HCT116 (cell line): Measurements from ENCODE around the gene CAPN10. TPM values are rescaled to one million over a fixed set of nuclear protein-coding genes. Genes with fewer than 3 reads are reported as not detected.

Experiments used
- ATAC-seq: fragments of 200-7000 bp; cut with Tn5 transposase; 2 replicates; pipeline ENCODE4 v1.9.1; 2020; ENCODE audit warnings: mild to moderate bottlenecking, moderate library complexity
- BruUV-seq: library from RNA; stranded (reverse); fragments of 400-500 nt; replicated peaks from 2 replicates; lab custom pipeline; 2021; lab: Mats Ljungman, UMichigan
- CTCF ChIA-PET: fragments of 300-600 bp; sonication (Branson Sonifier 250); formaldehyde crosslinking; loops from one replicate; lab custom pipeline; 2021; ENCODE audit warnings: antibody characterized with exemption; lab: Charles Lee
- POLR2A ChIA-PET: fragments of 300-600, 350-600 bp; sonication (Branson Sonifier 250); formaldehyde crosslinking; loops from one replicate; lab custom pipeline; 2021; ENCODE audit warnings: antibody characterized with exemption; lab: Charles Lee
- RAD21 ChIA-PET, 2 experiments: fragments of 300-600 bp; sonication (Branson Sonifier 250); formaldehyde crosslinking; loops; one replicate each; lab custom pipeline; 2023; ENCODE audit warnings: low total read pairs in 2 of 2; ENCODE audit not compliant: uncharacterized antibody in 2 of 2, unreplicated experiment in 2 of 2, low non-redundant PET in 1 of 2; lab: Charles Lee
- DNase-seq: peaks from one replicate; pipeline ENCODE4 v3.0.0-alpha.2; 2010; ENCODE audit warnings: low read depth, low spot score
- H2AFZ ChIP-seq: fragments of 200-600 bp; shearing (Covaris generic), sonication (generic); 2 replicates; pipeline ENCODE4 v1.6.1; 2017; ENCODE audit warnings: low read depth, mixed run types, mixed read lengths, antibody characterized with exemption, low read length; ENCODE audit not compliant: poor library complexity, severe bottlenecking
- H3K27ac ChIP-seq: 2 replicates; pipeline ENCODE4 v1.5.1; 2012; ENCODE audit warnings: low read depth, low read length
- H3K27me3 ChIP-seq: fragments of 200-600 bp; sonication (generic); 2 replicates; pipeline ENCODE4 v1.6.1; 2016; ENCODE audit warnings: mixed run types, low read length, mixed read lengths; ENCODE audit not compliant: insufficient read depth
- H3K36me3 ChIP-seq, 2 experiments: fragments of 200-500 bp in 1 of 2; fragments of 200-600 bp in 1 of 2; sonication (Bioruptor generic) in 1 of 2; sonication (generic) in 1 of 2; 2 replicates each; pipeline versions ENCODE4 v1.5.1 to v1.6.1; 2014 to 2016; ENCODE audit warnings: low read length in 2 of 2, inconsistent platforms in 1 of 2, mixed read lengths in 1 of 2, mixed run types in 1 of 2; ENCODE audit not compliant: insufficient read depth in 2 of 2, control insufficient read depth in 1 of 2
- H3K4me1 ChIP-seq, 2 experiments: fragments of 200-600 bp in 1 of 2; sonication (generic) in 1 of 2; 2 replicates each; pipeline versions ENCODE4 v1.5.1 to v1.6.1; 2012 to 2017; ENCODE audit warnings: low read length in 2 of 2, inconsistent platforms in 1 of 2, mild to moderate bottlenecking in 1 of 2, mixed read lengths in 1 of 2, mixed run types in 1 of 2, moderate library complexity in 1 of 2; ENCODE audit not compliant: insufficient read depth in 2 of 2, control insufficient read depth in 1 of 2
- H3K4me2 ChIP-seq: fragments of 200-600 bp; sonication (generic); 2 replicates; pipeline ENCODE4 v1.6.1; 2017; ENCODE audit warnings: mixed run types, low read length, mixed read lengths
- H3K4me3 ChIP-seq, 2 experiments: fragments of 200-600 bp in 1 of 2; sonication (generic) in 1 of 2; replicated peaks in 1 of 2; 2 replicates each; pipeline ENCODE4 v1.5.1; 2011 to 2016; ENCODE audit warnings: low read length in 2 of 2, control low read depth in 1 of 2, low read depth in 1 of 2, mild to moderate bottlenecking in 1 of 2, mixed read lengths in 1 of 2, mixed run types in 1 of 2
- H3K79me2 ChIP-seq: fragments of 200-600 bp; sonication (generic); 2 replicates; pipeline ENCODE4 v1.6.1; 2017; ENCODE audit warnings: mild to moderate bottlenecking, mixed run types, low read length, moderate library complexity, mixed read lengths; ENCODE audit not compliant: insufficient read depth
- H3K9ac ChIP-seq: fragments of 200-600 bp; sonication (generic); 2 replicates; pipeline ENCODE4 v1.6.1; 2016; ENCODE audit warnings: low read length, mixed read lengths
- H3K9me2 ChIP-seq: fragments of 200-600 bp; sonication (generic), shearing (Covaris generic); 2 replicates; pipeline ENCODE4 v1.6.1; 2017; ENCODE audit warnings: mixed run types, mild to moderate bottlenecking, moderate library complexity; ENCODE audit not compliant: insufficient read depth
- H3K9me3 ChIP-seq, 2 experiments: fragments of 200-500 bp in 1 of 2; fragments of 200-600 bp in 1 of 2; sonication (Bioruptor generic) in 1 of 2; sonication (generic) in 1 of 2; 2 replicates each; pipeline ENCODE4 v1.6.1; 2014 to 2017; ENCODE audit warnings: low read length in 2 of 2, mixed read lengths in 2 of 2, inconsistent platforms in 1 of 2, low read depth in 1 of 2, mild to moderate bottlenecking in 1 of 2, mixed run types in 1 of 2, moderate library complexity in 1 of 2; ENCODE audit not compliant: control insufficient read depth in 1 of 2, insufficient read depth in 1 of 2
- H4K20me1 ChIP-seq: fragments of 200-600 bp; sonication (generic), shearing (Covaris generic); 2 replicates; pipeline ENCODE4 v1.6.1; 2017; ENCODE audit warnings: mixed run types, mild to moderate bottlenecking, moderate library complexity; ENCODE audit not compliant: insufficient read depth
- CBX3 ChIP-seq: IDR thresholded peaks from 2 replicates; pipeline ENCODE4 v1.6.1; 2012; ENCODE audit warnings: low read depth
- CEBPB ChIP-seq: IDR thresholded peaks from 2 replicates; pipeline ENCODE4 v1.6.1; 2012; ENCODE audit warnings: low read depth
- EGR1 ChIP-seq: IDR thresholded peaks from 2 replicates; pipeline ENCODE4 v1.6.1; 2012; ENCODE audit warnings: low read depth
- EZH2 ChIP-seq: fragments of 200-600 bp; sonication (generic); IDR thresholded peaks from 2 replicates; pipeline ENCODE4 v1.6.1; 2017; ENCODE audit warnings: antibody characterized with exemption, mixed run types
- EZH2phosphoT487 ChIP-seq: fragments of 200-600 bp; IDR thresholded peaks from 2 replicates; pipeline ENCODE4 v1.6.1; 2018; ENCODE audit warnings: antibody characterized with exemption, borderline replicate concordance
- FOSL1 ChIP-seq: IDR thresholded peaks from 2 replicates; pipeline ENCODE4 v1.6.1; 2012; ENCODE audit warnings: low read depth
- JUND ChIP-seq: IDR thresholded peaks from 2 replicates; pipeline ENCODE4 v1.6.1; 2012
- POLR2A ChIP-seq: IDR thresholded peaks from 2 replicates; pipeline ENCODE4 v1.7.0; 2011; ENCODE audit warnings: borderline replicate concordance; ENCODE audit not compliant: insufficient read depth, insufficient read length; ENCODE audit errors: extremely low read depth
- POLR2AphosphoS5 ChIP-seq: IDR thresholded peaks from 2 replicates; pipeline ENCODE4 v1.6.1; 2011; ENCODE audit warnings: mild to moderate bottlenecking, low read depth, low read length, moderate library complexity
- RAD21 ChIP-seq: IDR thresholded peaks from 2 replicates; pipeline ENCODE4 v1.6.1; 2012; ENCODE audit warnings: low read depth, mild to moderate bottlenecking
- SIN3A ChIP-seq: IDR thresholded peaks from 2 replicates; pipeline ENCODE4 v1.6.1; 2012; ENCODE audit warnings: low read depth
- SP1 ChIP-seq: IDR thresholded peaks from 2 replicates; pipeline ENCODE4 v1.6.1; 2012; ENCODE audit warnings: low read depth
- TCF7L2 ChIP-seq: IDR thresholded peaks from 2 replicates; pipeline ENCODE4 v1.7.0; 2011; ENCODE audit warnings: borderline replicate concordance, inconsistent platforms; ENCODE audit not compliant: insufficient read depth, insufficient read length; ENCODE audit errors: extremely low read depth
- YY1 ChIP-seq: IDR thresholded peaks from 2 replicates; pipeline ENCODE4 v1.6.1; 2011; ENCODE audit warnings: low read length, low read depth, moderate library complexity, mild to moderate bottlenecking; ENCODE audit not compliant: insufficient replicate concordance; ENCODE audit errors: extremely low read depth
- ZFX ChIP-seq: fragments of 450-650 bp; IDR thresholded peaks from 2 replicates; pipeline ENCODE4 v1.6.1; 2017
- intact Hi-C: fragments of 100-400 bp; cut with micrococcal nuclease; formaldehyde crosslinking; loops from 2 replicates; pipeline ENCODE4 v1.10.0; 2022
- total RNA-seq: library from RNA; stranded (reverse); gene quantifications from one replicate; pipeline ENCODE4 v1.2.1, GENCODE V29; 2021; ENCODE audit not compliant: unreplicated experiment
- TF ChIP-seq, protein P1 (sequence below): IDR thresholded peaks from 2 replicates; pipeline ENCODE4 v1.6.1; 2012
- TF ChIP-seq, protein P2 (sequence below), 3 experiments: fragments of 200-600 bp in 1 of 3; sonication (generic) in 1 of 3; IDR thresholded peaks in 2 of 3; conservative IDR thresholded peaks in 1 of 3; 2 replicates each; pipeline ENCODE4 v1.5.1; 2012 to 2017; ENCODE audit warnings: low read depth in 2 of 3, low read length in 2 of 3, antibody characterized with exemption in 1 of 3, borderline replicate concordance in 1 of 3, control low read depth in 1 of 3, mild to moderate bottlenecking in 1 of 3, mixed read lengths in 1 of 3, mixed run types in 1 of 3, moderate library complexity in 1 of 3; ENCODE audit not compliant: insufficient read depth in 1 of 3
- TF ChIP-seq, protein P3 (sequence below): IDR thresholded peaks from 2 replicates; pipeline ENCODE4 v1.6.1; 2012
- TF ChIP-seq, protein P4 (sequence below): IDR thresholded peaks from 2 replicates; pipeline ENCODE4 v1.6.1; 2012; ENCODE audit warnings: low read depth

Gene CAPN10
- total RNA-seq, 1 experiment from 2014 or later: 40.7 TPM

DNA sequence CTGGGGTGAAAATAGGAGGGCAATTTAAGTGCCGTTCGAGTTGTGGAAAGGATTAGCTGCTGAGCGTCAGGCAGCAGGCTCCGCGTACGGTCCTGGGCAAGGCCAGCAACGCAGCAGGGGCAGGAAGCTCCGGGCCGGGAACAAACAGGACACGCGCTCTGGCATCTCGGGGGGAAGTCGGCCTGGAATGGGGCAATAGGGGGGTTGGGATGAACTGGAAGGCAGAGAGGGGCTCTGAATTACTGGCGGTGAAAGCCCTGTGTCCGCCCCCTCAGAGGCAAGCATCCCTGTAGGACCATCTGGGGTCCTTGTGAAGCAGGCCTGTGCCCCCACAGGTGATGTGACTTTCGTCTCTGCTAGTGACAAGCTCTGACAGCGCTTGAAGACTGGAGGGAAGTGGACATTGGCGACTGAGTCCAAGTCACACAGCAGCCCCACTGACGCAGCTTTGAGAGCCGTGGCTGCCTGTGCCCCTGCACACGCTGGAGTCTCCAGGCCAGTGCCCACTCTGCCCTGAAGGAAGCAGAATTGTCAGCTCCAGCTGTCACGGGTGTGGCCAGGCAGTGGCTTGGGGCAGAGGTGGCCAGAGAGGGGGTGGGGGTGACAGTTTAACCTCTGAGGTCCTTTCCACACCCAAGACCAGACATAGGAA, 61.1 kb downstream of the CAPN10 start:
- Histone ChIP-seq H3K9me2 (no peaks in the 10 kb centered on the region), H3K9me3 (no peaks in the 10 kb centered on the region; a peak in 1 of 4 replicates)

More for the DNA sequence above, 61.1 kb downstream of the CAPN10 start:
- H3K36me3 ChIP-seq: no peaks in the 10 kb centered on the region
- no peak overlapping the region for H3K9ac ChIP-seq
- peaks cover 24% of the 10 kb centered on the region for H3K27me3 ChIP-seq
- H4K20me1 ChIP-seq: no peaks in the 10 kb centered on the region
- H3K4me3 ChIP-seq: no peak overlapping the region
- RAD21 ChIA-PET: no interaction called here
- intact Hi-C loops: no loop called here
- no peak overlapping the region for H3K27ac ChIP-seq
- H2AFZ ChIP-seq: no peak overlapping the region
- DNase-seq: no peak
- BruUV-seq: no TSS peak
- ATAC-seq: no peak
- TF ChIP-seq EZH2phosphoT487: no peak
- TF ChIP-seq TCF7L2: no peak
- no peak for TF ChIP-seq RAD21
- TF ChIP-seq JUND: no peak
- no peak for TF ChIP-seq SIN3A
- no peak for TF ChIP-seq POLR2A
- TF ChIP-seq, protein P1, sequence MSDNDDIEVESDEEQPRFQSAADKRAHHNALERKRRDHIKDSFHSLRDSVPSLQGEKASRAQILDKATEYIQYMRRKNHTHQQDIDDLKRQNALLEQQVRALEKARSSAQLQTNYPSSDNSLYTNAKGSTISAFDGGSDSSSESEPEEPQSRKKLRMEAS: no peak
- no peak for TF ChIP-seq ZFX
- TF ChIP-seq, protein P2, sequence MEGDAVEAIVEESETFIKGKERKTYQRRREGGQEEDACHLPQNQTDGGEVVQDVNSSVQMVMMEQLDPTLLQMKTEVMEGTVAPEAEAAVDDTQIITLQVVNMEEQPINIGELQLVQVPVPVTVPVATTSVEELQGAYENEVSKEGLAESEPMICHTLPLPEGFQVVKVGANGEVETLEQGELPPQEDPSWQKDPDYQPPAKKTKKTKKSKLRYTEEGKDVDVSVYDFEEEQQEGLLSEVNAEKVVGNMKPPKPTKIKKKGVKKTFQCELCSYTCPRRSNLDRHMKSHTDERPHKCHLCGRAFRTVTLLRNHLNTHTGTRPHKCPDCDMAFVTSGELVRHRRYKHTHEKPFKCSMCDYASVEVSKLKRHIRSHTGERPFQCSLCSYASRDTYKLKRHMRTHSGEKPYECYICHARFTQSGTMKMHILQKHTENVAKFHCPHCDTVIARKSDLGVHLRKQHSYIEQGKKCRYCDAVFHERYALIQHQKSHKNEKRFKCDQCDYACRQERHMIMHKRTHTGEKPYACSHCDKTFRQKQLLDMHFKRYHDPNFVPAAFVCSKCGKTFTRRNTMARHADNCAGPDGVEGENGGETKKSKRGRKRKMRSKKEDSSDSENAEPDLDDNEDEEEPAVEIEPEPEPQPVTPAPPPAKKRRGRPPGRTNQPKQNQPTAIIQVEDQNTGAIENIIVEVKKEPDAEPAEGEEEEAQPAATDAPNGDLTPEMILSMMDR (IDR thresholded peaks at IDR 0.05 in 2 of 3, conservative IDR thresholded peaks at IDR 0.05 in 1 of 3; ENCODE audit: borderline replicate concordance in 1 of 3, insufficient read depth in 1 of 3, low read depth in 2 of 3, low read length in 2 of 3): no peak
- TF ChIP-seq, protein P3, sequence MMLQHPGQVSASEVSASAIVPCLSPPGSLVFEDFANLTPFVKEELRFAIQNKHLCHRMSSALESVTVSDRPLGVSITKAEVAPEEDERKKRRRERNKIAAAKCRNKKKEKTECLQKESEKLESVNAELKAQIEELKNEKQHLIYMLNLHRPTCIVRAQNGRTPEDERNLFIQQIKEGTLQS: no peak
- TF ChIP-seq YY1: no peak
- no peak for TF ChIP-seq POLR2AphosphoS5
- TF ChIP-seq SP1: no peak
- TF ChIP-seq CBX3: no peak
- TF ChIP-seq CEBPB: no peak
- no peak for TF ChIP-seq EZH2
- no peak for TF ChIP-seq FOSL1
- TF ChIP-seq, protein P4, sequence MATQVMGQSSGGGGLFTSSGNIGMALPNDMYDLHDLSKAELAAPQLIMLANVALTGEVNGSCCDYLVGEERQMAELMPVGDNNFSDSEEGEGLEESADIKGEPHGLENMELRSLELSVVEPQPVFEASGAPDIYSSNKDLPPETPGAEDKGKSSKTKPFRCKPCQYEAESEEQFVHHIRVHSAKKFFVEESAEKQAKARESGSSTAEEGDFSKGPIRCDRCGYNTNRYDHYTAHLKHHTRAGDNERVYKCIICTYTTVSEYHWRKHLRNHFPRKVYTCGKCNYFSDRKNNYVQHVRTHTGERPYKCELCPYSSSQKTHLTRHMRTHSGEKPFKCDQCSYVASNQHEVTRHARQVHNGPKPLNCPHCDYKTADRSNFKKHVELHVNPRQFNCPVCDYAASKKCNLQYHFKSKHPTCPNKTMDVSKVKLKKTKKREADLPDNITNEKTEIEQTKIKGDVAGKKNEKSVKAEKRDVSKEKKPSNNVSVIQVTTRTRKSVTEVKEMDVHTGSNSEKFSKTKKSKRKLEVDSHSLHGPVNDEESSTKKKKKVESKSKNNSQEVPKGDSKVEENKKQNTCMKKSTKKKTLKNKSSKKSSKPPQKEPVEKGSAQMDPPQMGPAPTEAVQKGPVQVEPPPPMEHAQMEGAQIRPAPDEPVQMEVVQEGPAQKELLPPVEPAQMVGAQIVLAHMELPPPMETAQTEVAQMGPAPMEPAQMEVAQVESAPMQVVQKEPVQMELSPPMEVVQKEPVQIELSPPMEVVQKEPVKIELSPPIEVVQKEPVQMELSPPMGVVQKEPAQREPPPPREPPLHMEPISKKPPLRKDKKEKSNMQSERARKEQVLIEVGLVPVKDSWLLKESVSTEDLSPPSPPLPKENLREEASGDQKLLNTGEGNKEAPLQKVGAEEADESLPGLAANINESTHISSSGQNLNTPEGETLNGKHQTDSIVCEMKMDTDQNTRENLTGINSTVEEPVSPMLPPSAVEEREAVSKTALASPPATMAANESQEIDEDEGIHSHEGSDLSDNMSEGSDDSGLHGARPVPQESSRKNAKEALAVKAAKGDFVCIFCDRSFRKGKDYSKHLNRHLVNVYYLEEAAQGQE: no peak
- TF ChIP-seq EGR1: no peak
- TF ChIP-seq, all 23 proteins: peak for 0
- no peaks in the 10 kb centered on the region for H3K4me1 ChIP-seq
- H3K79me2 ChIP-seq: no peaks in the 10 kb centered on the region
- POLR2A ChIA-PET: no interaction called here
- no peak overlapping the region for H3K4me2 ChIP-seq
- CTCF ChIA-PET: no interaction called here
